ENCODE data around the gene TRRAP.

The TRRAP gene

GRCh38 chr7:98943336-98943735, 65.0 kb downstream of the TRRAP start:
- H3K4me1 Mint-ChIP-seq: no peaks in the 10 kb centered on the region
- H3K27ac Mint-ChIP-seq: no peak overlapping the region
- DNase-seq: no peak
- H3K4me3 Mint-ChIP-seq: no peak overlapping the region
- no peaks in the 10 kb centered on the region for H3K27me3 Mint-ChIP-seq (ENCODE audit: low read depth, poor library complexity)
- no peak for TF ChIP-seq CTCF (IDR thresholded peaks at IDR 0.05)
- no peaks in the 10 kb centered on the region for H3K9me3 Mint-ChIP-seq
- H3K36me3 Mint-ChIP-seq (ENCODE audit: low read depth): peaks cover 57% of the 10 kb centered on the region

GRCh38 chr7:98944386-98944785, 66.1 kb downstream of the TRRAP start:
- Mint-ChIP-seq H3K9me3 (no peaks in the 10 kb centered on the region), H3K27me3 (ENCODE audit: low read depth, poor library complexity) (no peaks in the 10 kb centered on the region), H3K4me1 (no peaks in the 10 kb centered on the region), H3K27ac (no peak overlapping the region), H3K36me3 (ENCODE audit: low read depth) (peaks cover 53% of the 10 kb centered on the region), H3K4me3 (no peak overlapping the region)
- no peak for DNase-seq
- TF ChIP-seq CTCF (IDR thresholded peaks at IDR 0.05): no peak

GRCh38 chr7:98945852-98946251, 67.5 kb downstream of the TRRAP start:
- Mint-ChIP-seq H3K4me3 (no peak overlapping the region), H3K27ac (peak overlapping the region; percentile 91), H3K9me3 (no peaks in the 10 kb centered on the region), H3K4me1 (no peaks in the 10 kb centered on the region), H3K27me3 (ENCODE audit: low read depth, poor library complexity) (no peaks in the 10 kb centered on the region), H3K36me3 (ENCODE audit: low read depth) (peaks cover 59% of the 10 kb centered on the region)
- TF ChIP-seq CTCF (IDR thresholded peaks at IDR 0.05): no peak
- DNase-seq: no peak

- Mint-ChIP-seq H3K36me3 (ENCODE audit: low read depth) (peaks cover 61% of the 10 kb centered on the region), H3K9me3 (no peaks in the 10 kb centered on the region), H3K27ac (peak overlapping the region; percentile 14), H3K4me1 (no peaks in the 10 kb centered on the region), H3K4me3 (no peak overlapping the region), H3K27me3 (ENCODE audit: low read depth, poor library complexity) (no peaks in the 10 kb centered on the region)
- TF ChIP-seq CTCF (IDR thresholded peaks at IDR 0.05): no peak
- no peak for DNase-seq
Measured at GRCh38 chr7:98946389-98946788, 68.1 kb downstream of the TRRAP start.

- Mint-ChIP-seq H3K9me3 (no peaks in the 10 kb centered on the region), H3K27me3 (ENCODE audit: low read depth, poor library complexity) (no peaks in the 10 kb centered on the region), H3K4me3 (no peak overlapping the region), H3K27ac (no peak overlapping the region), H3K4me1 (no peaks in the 10 kb centered on the region), H3K36me3 (ENCODE audit: low read depth) (peaks cover 77% of the 10 kb centered on the region)
- no peak for DNase-seq
- no peak for TF ChIP-seq CTCF (IDR thresholded peaks at IDR 0.05)
Measured at GRCh38 chr7:98949336-98950044, 71.2 kb downstream of the TRRAP start.

- TF ChIP-seq CTCF (IDR thresholded peaks at IDR 0.05): no peak
- no peaks in the 10 kb centered on the region for H3K9me3 Mint-ChIP-seq
- H3K4me3 Mint-ChIP-seq: no peak overlapping the region
- H3K27ac Mint-ChIP-seq: no peak overlapping the region
- H3K4me1 Mint-ChIP-seq: no peaks in the 10 kb centered on the region
- no peaks in the 10 kb centered on the region for H3K27me3 Mint-ChIP-seq (ENCODE audit: low read depth, poor library complexity)
- peaks cover 85% of the 10 kb centered on the region for H3K36me3 Mint-ChIP-seq (ENCODE audit: low read depth)
- no peak for DNase-seq
Measured at GRCh38 chr7:98955992-98956391, 77.7 kb downstream of the TRRAP start.
